HG03066 (cell line): ENCODE measurements around the gene FOXD3.

Experiments
- ATAC-seq: cut with Tn5 transposase; IDR thresholded peaks from one replicate; pipeline ENCODE4 v1.9.1; 2021; ENCODE audit warnings: low read depth; ENCODE audit not compliant: unreplicated experiment

The FOXD3 gene

GRCh38 chr1:63322114-63322943 is at the start of gene FOXD3:
Gene FOXD3 (plus strand): TSS chr1:63322567. CDS start chr1:63323059, 492 bp downstream.
- ATAC-seq: peak; percentile 35

GRCh38 chr1:63272811-63273210 is 49.6 kb upstream of the FOXD3 start:
- no peak for ATAC-seq

GRCh38 chr1:63274371-63274770 is 48.0 kb upstream of the FOXD3 start:
- no peak for ATAC-seq

GRCh38 chr1:63274979-63275378 is 47.4 kb upstream of the FOXD3 start:
- ATAC-seq: no peak

GRCh38 chr1:63276624-63277023 is 45.7 kb upstream of the FOXD3 start:
- ATAC-seq: no peak

GRCh38 chr1:63277195-63278192 is 44.9 kb upstream of the FOXD3 start:
- no peak for ATAC-seq

- ATAC-seq: no peak
Observed at GRCh38 chr1:63281753-63282152, 40.6 kb upstream of the FOXD3 start.

- ATAC-seq: no peak
Observed at GRCh38 chr1:63289135-63289534, 33.2 kb upstream of the FOXD3 start.

GRCh38 chr1:63294803-63295594 is 27.4 kb upstream of the FOXD3 start:
- ATAC-seq: no peak

GRCh38 chr1:63304410-63304809 is 18.0 kb upstream of the FOXD3 start:
- no peak for ATAC-seq

- no peak for ATAC-seq
Observed at GRCh38 chr1:63305043-63305442, 17.3 kb upstream of the FOXD3 start.

- ATAC-seq: no peak
Observed at GRCh38 chr1:63307196-63307794, 15.1 kb upstream of the FOXD3 start.

- ATAC-seq: no peak
Observed at GRCh38 chr1:63316598-63316983, 5.8 kb upstream of the FOXD3 start.

- ATAC-seq: peak; percentile 69
Observed at GRCh38 chr1:63316984-63317816, 5.2 kb upstream of the FOXD3 start.

- no peak for ATAC-seq
Observed at GRCh38 chr1:63317817-63318152, 4.6 kb upstream of the FOXD3 start.

- no peak for ATAC-seq
Observed at GRCh38 chr1:63318201-63318979, 4.0 kb upstream of the FOXD3 start.

GRCh38 chr1:63319046-63320021 is 3.0 kb upstream of the FOXD3 start:
- ATAC-seq: no peak
